Right lobe of liver (tissue), 6 donors: ENCODE results near the gene ARAP3. TPM values are rescaled to one million over a fixed set of nuclear protein-coding genes. Genes with fewer than 3 reads are reported as not detected.

ENCODE experiments used
- ATAC-seq, 4 donors: fragments of 200-7000 bp; cut with Tn5 transposase; one replicate each; pipeline ENCODE4 v1.9.1; 2020; ENCODE audit warnings: mild to moderate bottlenecking in 4 of 4, moderate library complexity in 4 of 4
- DNase-seq, 3 donors: peaks; one replicate each; pipeline ENCODE4 v3.0.0-alpha.2; 2020
- H3K27ac ChIP-seq, 3 donors: fragments of 200-600 bp; one replicate each; pipeline ENCODE4 v1.8.0; 2022
- H3K27me3 ChIP-seq, 2 donors: fragments of 200-600 bp; one replicate each; pipeline ENCODE4 v1.8.0; 2022
- H3K36me3 ChIP-seq, 4 donors: fragments of 200-600 bp; sonication (generic) in 1 of 4; one replicate each; pipeline versions ENCODE4 v1.5.1 to v1.8.0; 2017 to 2022; ENCODE audit warnings: control low read depth in 1 of 4
- H3K4me1 ChIP-seq, 4 donors: fragments of 200-600 bp; sonication (generic) in 1 of 4; one replicate each; pipeline versions ENCODE4 v1.5.1 to v1.8.0; 2017 to 2022; ENCODE audit warnings: control low read depth in 1 of 4
- H3K4me3 ChIP-seq, 3 donors: fragments of 200-600 bp; one replicate each; pipeline ENCODE4 v1.8.0; 2022
- H3K9me3 ChIP-seq, 4 donors: fragments of 200-600 bp; sonication (generic) in 1 of 4; one replicate each; pipeline versions ENCODE4 v1.5.1 to v1.8.0; 2017 to 2022; ENCODE audit warnings: control low read depth in 1 of 4
- CTCF ChIP-seq, 4 donors: fragments of 200-600 bp in 3 of 4; fragments of 450-650 bp in 1 of 4; IDR thresholded peaks; one replicate each; pipeline versions ENCODE4 v1.5.1 to v1.8.0; 2016 to 2022; ENCODE audit warnings: antibody characterized with exemption in 4 of 4, mild to moderate bottlenecking in 2 of 4
- POLR2A ChIP-seq: fragments of 450-650 bp; IDR thresholded peaks from one replicate; pipeline ENCODE4 v1.6.1; 2017; ENCODE audit warnings: antibody characterized with exemption, mild to moderate bottlenecking
- WGBS: methylation state at CpG from one replicate; pipeline ENCODE4 v1.1.6; 2018; ENCODE audit warnings: low coverage, low lambda C conversion rate; ENCODE audit not compliant: insufficient coverage; ENCODE audit errors: missing lambda C conversion rate; 5-methylcytosine and 5-hydroxymethylcytosine counted together
- intact Hi-C, 2 donors: fragments of 100-400 bp; cut with DNase I; formaldehyde crosslinking; loops; one replicate each; pipeline versions ENCODE4 v1.11.2 to v1.14.1; 2022
- total RNA-seq, 6 experiments: library from RNA; depleted of rRNA in 2 of 6; stranded (reverse); fragments of >200 nt in 2 of 6; fragmentation: NEBNext Ultra II Directional in 3 of 6; extraction: Animal tissue kit (Norgen Biotek cat#: 25700) in 3 of 6; gene quantifications; one replicate each; pipeline versions ENCODE4 v1.1.0 to v1.2.4, GENCODE V29; 2016 to 2023
- donor health status: DM: no; HTN: yes; CAD: no.
- donor health status: DM: no; HTN: no; CAD: no.
- donor health status: DM: no; HTN: no; CAD: no.
- donor health status: DM: no; HTN: yes; CAD: no.
- donor health status: DM: no; HTN: yes; CAD: no.

ARAP3 gene
- total RNA-seq, 6 experiments from 2014 or later: 1.4 to 6.0 (median 3.7) TPM

- H3K27ac ChIP-seq: no peak overlapping the region
- intact Hi-C loops: loop anchor here in 1 of 2 donors (5.0 kb wide), 1 partner anchor 190 kb away; no protein-coding TSS in a partner anchor
- H3K9me3 ChIP-seq: no peaks in the 10 kb centered on the region
- ATAC-seq (no peak), DNase-seq (no peak)
- TF ChIP-seq POLR2A (no peak), CTCF (IDR thresholded peaks at IDR 0.05) (no peak)
- H3K4me1 ChIP-seq: peaks cover 0 to 8% (median 0%) of the 10 kb centered on the region in 4 donors
- H3K36me3 ChIP-seq: no peaks in the 10 kb centered on the region
- WGBS: 42% methylated on average over 4 of the region's 5 CpGs
- H3K4me3 ChIP-seq: peak overlapping the region; percentile 5 to 26 (median 25)
- H3K27me3 ChIP-seq: no peaks in the 10 kb centered on the region
Observed at GRCh38 chr5:141692533-141692888, 10.5 kb upstream of the ARAP3 start.

- DNase-seq (peak; percentile 86 to 91 (median 87)), ATAC-seq (peak; percentile 98 to 100 (median 100))
- 8% methylated on average over 13 of the region's 30 CpGs for WGBS
Observed at GRCh38 chr5:141691867-141692532, 10.0 kb upstream of the ARAP3 start.

GRCh38 chr5:141691286-141691866, 9.3 kb upstream of the ARAP3 start:
- no peak for TF ChIP-seq CTCF (IDR thresholded peaks at IDR 0.05)
- TF ChIP-seq POLR2A: no peak
- peaks cover 0 to 8% (median 0%) of the 10 kb centered on the region in 4 donors for H3K4me1 ChIP-seq
- H3K27me3 ChIP-seq: no peaks in the 10 kb centered on the region
- ATAC-seq (peak in 1 of 4 donors; percentile 20), DNase-seq (no peak)
- no peaks in the 10 kb centered on the region for H3K36me3 ChIP-seq
- intact Hi-C loops: loop anchor here in 1 of 2 donors (5.0 kb wide), 1 partner anchor 191 kb away; no protein-coding TSS in a partner anchor
- no peak overlapping the region for H3K4me3 ChIP-seq
- no peaks in the 10 kb centered on the region for H3K9me3 ChIP-seq
- WGBS: 43% methylated on average over 6 of the region's 9 CpGs
- H3K27ac ChIP-seq: no peak overlapping the region

More at GRCh38 chr5:141691867-141692532, 10.0 kb upstream of the ARAP3 start:
- intact Hi-C loops: loop anchor here in 1 of 2 donors (5.0 kb wide), 1 partner anchor 190 kb away; no protein-coding TSS in a partner anchor
- Histone ChIP-seq H3K4me3 (peak overlapping the region; percentile 5 to 26 (median 25)), H3K4me1 (peaks cover 0 to 8% (median 0%) of the 10 kb centered on the region in 4 donors), H3K36me3 (no peaks in the 10 kb centered on the region), H3K27ac (no peak overlapping the region), H3K27me3 (no peaks in the 10 kb centered on the region), H3K9me3 (no peaks in the 10 kb centered on the region)
- TF ChIP-seq POLR2A: no peak
- TF ChIP-seq CTCF (IDR thresholded peaks at IDR 0.05): peak; percentile 98 to 100 (median 99)

- intact Hi-C loops: no loop called here
- no peak overlapping the region for H3K4me3 ChIP-seq
- TF ChIP-seq CTCF (IDR thresholded peaks at IDR 0.05) (no peak), POLR2A (no peak)
- no peak for DNase-seq
- H3K4me1 ChIP-seq: peaks cover 0 to 10% (median 2%) of the 10 kb centered on the region in 4 donors
- WGBS: 62% methylated on average over 3 of the region's 3 CpGs
- no peak overlapping the region for H3K27ac ChIP-seq
- ATAC-seq: no peak
- H3K36me3 ChIP-seq: no peaks in the 10 kb centered on the region
- H3K9me3 ChIP-seq: no peaks in the 10 kb centered on the region
- H3K27me3 ChIP-seq: no peaks in the 10 kb centered on the region
Observed at GRCh38 chr5:141686648-141687416, 4.8 kb upstream of the ARAP3 start.
